Psoas muscle (tissue), 8 donors: ENCODE measurements around the gene PALLD. TPM values are rescaled to one million over a fixed set of nuclear protein-coding genes. Genes with fewer than 3 reads are reported as not detected.

ENCODE experiments used
- ATAC-seq, 4 donors: fragments of 200-7000 bp; cut with Tn5 transposase; one replicate each; pipeline ENCODE4 v1.9.1; 2020; ENCODE audit warnings: moderate library complexity in 3 of 4, mild to moderate bottlenecking in 2 of 4
- DNase-seq, 2 donors: peaks; one replicate each; pipeline ENCODE4 v3.0.0-alpha.2; 2020
- H3K27ac ChIP-seq: fragments of 200-600 bp; one replicate; pipeline ENCODE4 v1.8.0; 2022
- H3K27me3 ChIP-seq, 3 donors: fragments of 200-600 bp in 1 of 3; one replicate each; pipeline versions ENCODE4 v1.6.1 to v1.8.0; 2013 to 2022; ENCODE audit warnings: low read length in 2 of 3, mild to moderate bottlenecking in 2 of 3, moderate library complexity in 1 of 3; ENCODE audit not compliant: insufficient read depth in 3 of 3
- H3K36me3 ChIP-seq, 2 donors: fragments of 200-600 bp in 1 of 2; one replicate each; pipeline versions ENCODE4 v1.6.1 to v1.8.0; 2013 to 2022; ENCODE audit warnings: low read depth in 1 of 2, mild to moderate bottlenecking in 1 of 2, moderate library complexity in 1 of 2; ENCODE audit not compliant: insufficient read depth in 1 of 2
- H3K4me1 ChIP-seq: fragments of 200-600 bp; one replicate; pipeline ENCODE4 v1.8.0; 2022
- H3K4me3 ChIP-seq: fragments of 200-600 bp; one replicate; pipeline ENCODE4 v1.8.0; 2022; ENCODE audit warnings: mild to moderate bottlenecking
- H3K9me3 ChIP-seq: fragments of 200-600 bp; one replicate; pipeline ENCODE4 v1.8.0; 2022
- WGBS, 3 donors: extraction: QIAGEN DNeasy Blood & Tissue Kit; methylation state at CpG; one replicate each; pipeline versions ENCODE4 v1.1.6 to v1.1.7; 2013; 5-methylcytosine and 5-hydroxymethylcytosine counted together
- intact Hi-C, 2 donors: fragments of 100-400 bp; cut with DNase I; formaldehyde crosslinking; loops; one replicate each; pipeline versions ENCODE4 v1.11.0 to v1.14.2; 2022
- polyA plus RNA-seq, 3 donors: library from polyadenylated mRNA; stranded (reverse); fragments of 200-250 nt; gene quantifications; one replicate each; pipeline ENCODE4 v1.2.3, GENCODE V29; 2013
- total RNA-seq, 4 donors: library from RNA; stranded (reverse); fragmentation: NEBNext Ultra II Directional in 2 of 4; extraction: Animal tissue kit (Norgen Biotek cat#: 25700) in 2 of 4; gene quantifications; one replicate each; pipeline versions ENCODE4 v1.2.1 to v1.2.4, GENCODE V29; 2021 to 2023
- TF ChIP-seq, protein P1 (sequence below): fragments of 200-600 bp; IDR thresholded peaks from one replicate; pipeline ENCODE4 v1.8.0; 2022; ENCODE audit warnings: antibody characterized with exemption
- donor health status: healthy with polysubstance abuse.
- donor health status: DM: no; HTN: no; CAD: no; lungs with moderate emphysema.
- donor health status: Bipolar disorder and iron deficiency.
- donor health status: healthy.
- donor health status: DM: yes; HTN: yes; CAD: no.
- donor health status: DM: no; HTN: no; CAD: no.
- donor health status: DM: no; HTN: no; CAD: no.
- donor health status: DM: yes; HTN: yes; CAD: no.

PALLD gene
- total and polyA plus RNA-seq, 7 donors: 19.2 to 245 (median 168) TPM

DNA sequence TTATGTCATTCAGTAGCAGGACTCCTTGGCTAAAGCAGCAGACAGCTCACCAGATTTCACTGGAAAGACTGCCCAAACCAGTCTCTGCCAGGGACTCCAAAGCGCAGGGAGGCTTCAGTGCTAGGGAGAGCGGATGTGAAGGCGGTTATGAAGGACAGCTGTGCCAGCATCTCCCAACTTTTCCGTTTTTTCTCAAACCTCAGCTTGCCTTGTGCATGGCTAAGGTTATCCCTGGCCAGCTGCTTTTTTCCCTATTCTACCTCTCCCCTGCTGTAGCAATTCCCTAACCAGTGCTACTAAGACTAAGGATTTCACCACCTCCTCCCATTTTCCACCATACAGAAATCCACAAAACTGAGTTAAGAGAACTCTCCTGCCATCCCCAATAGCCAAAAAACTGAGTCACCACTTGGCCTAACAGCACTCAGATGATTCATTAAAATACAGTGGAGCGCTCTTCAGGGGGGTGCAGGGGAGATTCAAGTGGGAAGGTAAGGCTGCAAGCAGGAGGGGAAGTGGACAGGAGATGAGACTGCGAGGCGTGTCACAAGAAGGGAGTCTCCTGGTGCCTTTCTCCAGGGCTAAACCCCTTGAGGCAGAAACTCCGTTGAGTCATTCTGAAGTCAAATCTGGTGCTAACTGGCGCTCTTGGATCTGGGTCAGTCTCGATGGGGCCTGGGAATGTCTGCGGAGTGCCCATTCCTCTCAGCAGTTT is 90.7 kb downstream of the PALLD start:
- TF ChIP-seq, protein P1, sequence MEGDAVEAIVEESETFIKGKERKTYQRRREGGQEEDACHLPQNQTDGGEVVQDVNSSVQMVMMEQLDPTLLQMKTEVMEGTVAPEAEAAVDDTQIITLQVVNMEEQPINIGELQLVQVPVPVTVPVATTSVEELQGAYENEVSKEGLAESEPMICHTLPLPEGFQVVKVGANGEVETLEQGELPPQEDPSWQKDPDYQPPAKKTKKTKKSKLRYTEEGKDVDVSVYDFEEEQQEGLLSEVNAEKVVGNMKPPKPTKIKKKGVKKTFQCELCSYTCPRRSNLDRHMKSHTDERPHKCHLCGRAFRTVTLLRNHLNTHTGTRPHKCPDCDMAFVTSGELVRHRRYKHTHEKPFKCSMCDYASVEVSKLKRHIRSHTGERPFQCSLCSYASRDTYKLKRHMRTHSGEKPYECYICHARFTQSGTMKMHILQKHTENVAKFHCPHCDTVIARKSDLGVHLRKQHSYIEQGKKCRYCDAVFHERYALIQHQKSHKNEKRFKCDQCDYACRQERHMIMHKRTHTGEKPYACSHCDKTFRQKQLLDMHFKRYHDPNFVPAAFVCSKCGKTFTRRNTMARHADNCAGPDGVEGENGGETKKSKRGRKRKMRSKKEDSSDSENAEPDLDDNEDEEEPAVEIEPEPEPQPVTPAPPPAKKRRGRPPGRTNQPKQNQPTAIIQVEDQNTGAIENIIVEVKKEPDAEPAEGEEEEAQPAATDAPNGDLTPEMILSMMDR: no peak
- intact Hi-C loops: loop anchor here (5.0 to 10.0 kb wide), 4 partner anchors 45 to 330 kb away; no protein-coding TSS in a partner anchor
- WGBS, 3 donors: 56 to 71% (median 60%) methylated on average over 11 of the region's 11 CpGs
- DNase-seq (peak; percentile 29 to 63), ATAC-seq (peak; percentile 31 to 66 (median 50))
- Histone ChIP-seq H3K36me3 (no peaks in the 10 kb centered on the region), H3K27me3 (no peaks in the 10 kb centered on the region), H3K9me3 (no peaks in the 10 kb centered on the region), H3K4me3 (no peak overlapping the region), H3K27ac (no peak overlapping the region), H3K4me1 (peaks cover 23% of the 10 kb centered on the region)

DNA sequence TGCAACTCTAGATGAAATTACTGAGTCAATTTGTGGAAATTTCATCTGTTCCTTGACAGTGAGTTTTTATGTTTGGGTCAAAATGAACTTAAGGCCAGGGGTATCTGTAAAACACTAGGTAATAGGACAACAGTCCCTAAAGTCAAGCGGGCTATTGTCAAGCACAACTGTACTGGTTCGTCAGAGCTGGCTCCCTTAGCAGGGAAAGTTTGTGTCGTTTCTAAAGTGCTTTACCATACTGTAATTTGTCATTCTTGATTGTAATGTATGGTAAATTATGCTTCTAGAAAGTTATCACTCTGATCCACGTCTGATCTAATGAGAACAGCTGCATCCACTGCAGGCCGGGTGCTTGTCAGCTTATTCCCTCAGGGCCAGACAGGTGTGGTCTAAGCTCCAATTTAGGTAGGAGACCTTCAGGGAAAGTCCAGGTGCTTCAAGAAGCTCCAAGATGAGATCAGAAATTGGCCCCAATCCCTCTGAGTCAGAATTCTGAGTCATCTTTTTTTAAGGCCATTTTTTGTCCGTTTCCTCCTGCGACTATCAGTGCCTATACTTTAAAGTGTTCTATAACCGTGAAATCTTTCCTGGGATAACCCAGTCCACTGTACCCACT is 92.2 kb downstream of the PALLD start:
- H3K36me3 ChIP-seq: no peaks in the 10 kb centered on the region
- ATAC-seq (peak in 1 of 4 donors; percentile 29), DNase-seq (no peak)
- no peak overlapping the region for H3K4me3 ChIP-seq
- WGBS, 3 donors: 52 to 53% (median 52%) methylated on average over 8 of the region's 8 CpGs
- peaks cover 30% of the 10 kb centered on the region for H3K4me1 ChIP-seq
- H3K27me3 ChIP-seq: no peaks in the 10 kb centered on the region
- H3K9me3 ChIP-seq: no peaks in the 10 kb centered on the region
- H3K27ac ChIP-seq: peak overlapping the region; percentile 28
- TF ChIP-seq, protein P1: no peak
- intact Hi-C loops: loop anchor here (5.0 to 10.0 kb wide), 4 partner anchors 43 to 328 kb away; no protein-coding TSS in a partner anchor

DNA sequence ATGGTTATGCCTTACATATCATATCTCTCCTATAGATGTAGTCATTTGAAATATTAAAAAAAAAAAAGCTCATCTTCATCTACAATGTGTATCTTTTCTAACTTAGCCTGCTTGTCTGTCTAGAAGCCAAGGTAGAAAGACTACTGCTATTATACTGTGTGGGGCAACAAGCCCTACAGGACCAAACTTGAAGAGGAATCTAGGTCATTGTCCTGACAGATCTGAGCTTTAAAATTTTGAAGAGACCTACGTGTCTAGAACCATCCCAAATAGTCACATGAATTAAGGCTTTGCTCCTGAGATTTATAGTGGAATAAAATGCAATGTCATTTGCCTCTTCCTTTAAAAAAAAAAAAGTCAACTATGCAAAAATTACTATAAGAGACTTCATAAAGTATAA is 95.8 kb downstream of the PALLD start:
- H3K27me3 ChIP-seq: no peaks in the 10 kb centered on the region
- peaks cover 21% of the 10 kb centered on the region for H3K4me1 ChIP-seq
- DNase-seq (no peak), ATAC-seq (no peak)
- no peaks in the 10 kb centered on the region for H3K9me3 ChIP-seq
- H3K4me3 ChIP-seq: no peak overlapping the region
- 37 to 60% (median 39%) methylated on average over 1 of the region's 1 CpG for whole genome bisulfite sequencing, 3 donors
- TF ChIP-seq, protein P1: no peak
- H3K27ac ChIP-seq: peak overlapping the region; percentile 17
- H3K36me3 ChIP-seq: no peaks in the 10 kb centered on the region
- intact Hi-C loops: no loop called here

DNA sequence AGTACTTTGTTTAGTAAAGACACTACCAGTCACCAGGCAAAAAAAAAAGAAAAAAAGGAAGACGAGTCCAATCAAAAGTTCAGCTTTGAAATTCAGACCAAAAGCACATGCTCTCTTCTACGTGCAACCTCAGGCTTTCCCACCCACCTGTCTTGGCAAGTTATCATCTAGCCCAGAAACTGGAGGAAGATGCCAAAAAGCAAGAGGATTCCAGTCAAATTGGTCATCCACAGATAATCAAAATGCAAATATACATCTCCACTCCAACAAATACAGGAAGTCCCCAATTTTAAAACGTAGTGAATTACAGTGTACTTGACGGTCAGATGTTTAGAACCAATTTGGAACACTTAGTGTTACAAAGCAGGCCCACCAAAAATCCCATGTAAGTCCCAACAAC is 96.5 kb downstream of the PALLD start:
- H3K4me3 ChIP-seq: no peak overlapping the region
- DNase-seq: no peak
- TF ChIP-seq, protein P1: no peak
- H3K27me3 ChIP-seq: no peaks in the 10 kb centered on the region
- H3K27ac ChIP-seq: no peak overlapping the region
- H3K9me3 ChIP-seq: no peaks in the 10 kb centered on the region
- peaks cover 21% of the 10 kb centered on the region for H3K4me1 ChIP-seq
- H3K36me3 ChIP-seq: no peaks in the 10 kb centered on the region
- no peak for ATAC-seq
- intact Hi-C loops: no loop called here
- 52 to 58% (median 56%) methylated on average over 4 of the region's 4 CpGs for WGBS, 3 donors
